Islet of Langerhans (tissue), 1 donor: ENCODE measurements around the gene MKX.

Experiments used
- FAIRE-seq: peaks from one replicate; lab custom pipeline; 2011; peaks lifted over from hg19 to GRCh38; lab: Jason Lieb, UNC

MKX gene

GRCh38 chr10:27742195-27743011 is 3.2 kb downstream of the MKX start:
- FAIRE-seq, result no peak

GRCh38 chr10:27741173-27742091 is 4.2 kb downstream of the MKX start:
- FAIRE-seq, result no peak

- no peak for FAIRE-seq
Measured at GRCh38 chr10:27736396-27736795, 9.2 kb downstream of the MKX start.

- FAIRE-seq, result no peak
Measured at GRCh38 chr10:27730041-27730440, 15.6 kb downstream of the MKX start.

GRCh38 chr10:27728338-27728737 is 17.3 kb downstream of the MKX start:
- FAIRE-seq, result no peak

- FAIRE-seq, result no peak
Measured at GRCh38 chr10:27724287-27724686, 21.3 kb downstream of the MKX start.

- no peak for FAIRE-seq
Measured at GRCh38 chr10:27723436-27723835, 22.2 kb downstream of the MKX start.

GRCh38 chr10:27720529-27720928 is 25.1 kb downstream of the MKX start:
- no peak for FAIRE-seq

- no peak for FAIRE-seq
Measured at GRCh38 chr10:27719052-27719451, 26.6 kb downstream of the MKX start.

- FAIRE-seq, result no peak
Measured at GRCh38 chr10:27717861-27718260, 27.8 kb downstream of the MKX start.

GRCh38 chr10:27717224-27717623 is 28.4 kb downstream of the MKX start:
- FAIRE-seq, result no peak

GRCh38 chr10:27716521-27716920 is 29.1 kb downstream of the MKX start:
- no peak for FAIRE-seq

- no peak for FAIRE-seq
Measured at GRCh38 chr10:27715505-27715904, 30.1 kb downstream of the MKX start.

GRCh38 chr10:27714349-27714748 is 31.3 kb downstream of the MKX start:
- FAIRE-seq, result no peak

- FAIRE-seq, result no peak
Measured at GRCh38 chr10:27713941-27714340, 31.7 kb downstream of the MKX start.

GRCh38 chr10:27710014-27710413 is 35.6 kb downstream of the MKX start:
- no peak for FAIRE-seq

GRCh38 chr10:27709304-27709703 is 36.3 kb downstream of the MKX start:
- FAIRE-seq, result no peak

- FAIRE-seq, result no peak
Measured at GRCh38 chr10:27701938-27702537, 43.6 kb downstream of the MKX start.

- no peak for FAIRE-seq
Measured at GRCh38 chr10:27699776-27700175, 45.8 kb downstream of the MKX start.

- no peak for FAIRE-seq
Measured at GRCh38 chr10:27698961-27699360, 46.7 kb downstream of the MKX start.

- FAIRE-seq, result no peak
Measured at GRCh38 chr10:27696466-27696865, 49.2 kb downstream of the MKX start.

- FAIRE-seq, result no peak
Measured at GRCh38 chr10:27695706-27696105, 49.9 kb downstream of the MKX start.

GRCh38 chr10:27695088-27695487 is 50.5 kb downstream of the MKX start:
- FAIRE-seq, result no peak
